Loucy (cell line): Measurements from ENCODE around the gene RCOR1.
"Not testable (repeated sequence)": the region's sequence is repeated elsewhere in the genome, so short reads cannot be mapped to it uniquely, and the experiment has no call there.

Experiments
- H2AFZ ChIP-seq: fragments of 200-600 bp; sonication (generic); 2 replicates; pipeline ENCODE4 v1.6.0; 2016; ENCODE audit warnings: antibody characterized with exemption, mild to moderate bottlenecking, low read length, moderate library complexity
- H3F3A ChIP-seq: fragments of 200-600 bp; 2 replicates; pipeline ENCODE4 v1.6.0; 2016; ENCODE audit warnings: antibody characterized with exemption, low read depth, mild to moderate bottlenecking
- H3K27me3 ChIP-seq: fragments of 200-600 bp; sonication (generic); 2 replicates; pipeline ENCODE4 v1.6.1; 2014; ENCODE audit warnings: low read length, mild to moderate bottlenecking; ENCODE audit not compliant: insufficient read depth, poor library complexity, severe bottlenecking
- H3K36me3 ChIP-seq: fragments of 200-600 bp; sonication (generic); 2 replicates; pipeline ENCODE4 v1.6.1; 2016; ENCODE audit warnings: low read length; ENCODE audit not compliant: insufficient read depth
- H3K4me1 ChIP-seq: fragments of 200-600 bp; sonication (generic); 2 replicates; pipeline ENCODE4 v1.5.1; 2014; ENCODE audit warnings: low read length, mild to moderate bottlenecking; ENCODE audit not compliant: insufficient read depth, poor library complexity, severe bottlenecking
- H3K4me2 ChIP-seq: fragments of 200-600 bp; sonication (generic); 2 replicates; pipeline ENCODE4 v1.6.0; 2014; ENCODE audit warnings: antibody characterized with exemption, low read length, low read depth, mild to moderate bottlenecking; ENCODE audit not compliant: poor library complexity, severe bottlenecking
- H3K4me3 ChIP-seq: fragments of 200-600 bp; sonication (generic); 2 replicates; pipeline ENCODE4 v1.5.1; 2014; ENCODE audit warnings: low read length, mild to moderate bottlenecking, mixed read lengths; ENCODE audit not compliant: poor library complexity, severe bottlenecking
- H3K79me2 ChIP-seq: fragments of 200-600 bp; sonication (generic); 2 replicates; pipeline ENCODE4 v1.6.1; 2014; ENCODE audit warnings: low read length; ENCODE audit not compliant: insufficient read depth
- H3K9ac ChIP-seq: fragments of 200-600 bp; sonication (generic); 2 replicates; pipeline ENCODE4 v1.6.0; 2014; ENCODE audit warnings: mild to moderate bottlenecking, low read depth, low read length, moderate library complexity; ENCODE audit not compliant: poor library complexity, severe bottlenecking
- H3K9me2 ChIP-seq: fragments of 200-600 bp; sonication (generic); replicated peaks from 2 replicates; pipeline ENCODE4 v1.6.1; 2016; ENCODE audit warnings: low read depth, low read length, mixed read lengths
- H3K9me3 ChIP-seq: fragments of 200-600 bp; sonication (generic); 2 replicates; pipeline ENCODE4 v1.6.1; 2014; ENCODE audit warnings: mild to moderate bottlenecking, antibody characterized with exemption, low read length, low read depth; ENCODE audit not compliant: insufficient read depth
- H4K20me1 ChIP-seq: fragments of 200-600 bp; sonication (generic); 2 replicates; pipeline ENCODE4 v1.6.0; 2014; ENCODE audit warnings: antibody characterized with exemption, low read length, mild to moderate bottlenecking; ENCODE audit not compliant: insufficient read depth, poor library complexity, severe bottlenecking
- EZH2phosphoT487 ChIP-seq: fragments of 200-600 bp; IDR thresholded peaks from 2 replicates; pipeline ENCODE4 v1.6.1; 2018; ENCODE audit warnings: antibody characterized with exemption, mild to moderate bottlenecking, moderate library complexity, borderline replicate concordance
- TF ChIP-seq, protein P1 (sequence below): fragments of 200-600 bp; sonication (generic); conservative IDR thresholded peaks from 2 replicates; pipeline ENCODE4 v1.5.1; 2014; ENCODE audit warnings: mild to moderate bottlenecking, antibody characterized with exemption, low read length

Gene RCOR1

DNA sequence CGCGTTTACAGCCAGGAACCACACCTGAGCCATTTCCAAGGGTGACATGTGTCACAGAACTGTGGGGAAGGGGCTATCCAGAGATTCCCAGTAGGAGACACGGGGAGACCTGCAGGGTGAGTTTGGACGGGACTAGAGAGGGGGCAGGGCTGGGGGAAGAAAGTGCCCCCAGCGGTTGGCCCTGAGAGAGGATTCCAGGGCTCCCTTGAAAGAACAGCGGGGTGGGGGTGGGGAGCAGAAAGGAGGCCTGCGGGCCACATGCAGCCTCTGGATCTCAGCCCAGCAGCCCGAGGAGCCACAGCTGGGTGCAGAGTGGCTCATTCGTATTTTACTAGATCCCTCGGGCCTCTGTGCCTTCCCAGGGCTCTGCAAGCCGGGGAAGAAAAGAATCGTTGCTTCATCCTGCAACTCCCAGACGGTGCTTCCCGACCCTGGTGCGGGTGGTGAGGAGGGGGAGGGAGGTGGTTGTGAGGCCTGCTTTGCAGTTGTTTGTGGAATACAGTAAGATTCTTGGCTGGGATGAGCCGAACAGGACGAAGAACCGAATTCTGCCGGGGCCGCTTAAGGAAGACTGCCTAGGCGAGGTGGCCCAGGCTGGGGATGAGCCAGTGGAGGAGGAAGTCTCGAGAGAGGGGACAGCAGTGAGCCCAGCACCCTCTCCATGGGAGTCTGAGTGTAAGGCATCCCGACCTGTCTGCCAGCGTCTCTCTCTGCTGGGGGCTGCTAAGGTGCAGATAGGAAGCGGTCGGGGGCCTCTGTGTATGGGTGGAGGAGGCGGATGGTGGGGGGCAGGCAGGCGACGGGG is 46.8 kb upstream of the RCOR1 start:
- Histone ChIP-seq H3K4me3 (no peak overlapping the region), H3K4me1 (no peaks in the 10 kb centered on the region), H3K36me3 (no peaks in the 10 kb centered on the region), H3K9me3 (no peaks in the 10 kb centered on the region), H3K9ac (no peak overlapping the region), H3F3A (no peaks in the 10 kb centered on the region; the same call in 1 of the 2 replicates), H3K9me2 (no peaks in the 10 kb centered on the region), H3K79me2 (no peaks in the 10 kb centered on the region), H3K27me3 (no peaks in the 10 kb centered on the region), H3K4me2 (no peak overlapping the region), H4K20me1 (no peaks in the 10 kb centered on the region), H2AFZ (no peak overlapping the region)
- TF ChIP-seq, protein P1, sequence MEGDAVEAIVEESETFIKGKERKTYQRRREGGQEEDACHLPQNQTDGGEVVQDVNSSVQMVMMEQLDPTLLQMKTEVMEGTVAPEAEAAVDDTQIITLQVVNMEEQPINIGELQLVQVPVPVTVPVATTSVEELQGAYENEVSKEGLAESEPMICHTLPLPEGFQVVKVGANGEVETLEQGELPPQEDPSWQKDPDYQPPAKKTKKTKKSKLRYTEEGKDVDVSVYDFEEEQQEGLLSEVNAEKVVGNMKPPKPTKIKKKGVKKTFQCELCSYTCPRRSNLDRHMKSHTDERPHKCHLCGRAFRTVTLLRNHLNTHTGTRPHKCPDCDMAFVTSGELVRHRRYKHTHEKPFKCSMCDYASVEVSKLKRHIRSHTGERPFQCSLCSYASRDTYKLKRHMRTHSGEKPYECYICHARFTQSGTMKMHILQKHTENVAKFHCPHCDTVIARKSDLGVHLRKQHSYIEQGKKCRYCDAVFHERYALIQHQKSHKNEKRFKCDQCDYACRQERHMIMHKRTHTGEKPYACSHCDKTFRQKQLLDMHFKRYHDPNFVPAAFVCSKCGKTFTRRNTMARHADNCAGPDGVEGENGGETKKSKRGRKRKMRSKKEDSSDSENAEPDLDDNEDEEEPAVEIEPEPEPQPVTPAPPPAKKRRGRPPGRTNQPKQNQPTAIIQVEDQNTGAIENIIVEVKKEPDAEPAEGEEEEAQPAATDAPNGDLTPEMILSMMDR: no peak
- TF ChIP-seq EZH2phosphoT487: no peak

DNA sequence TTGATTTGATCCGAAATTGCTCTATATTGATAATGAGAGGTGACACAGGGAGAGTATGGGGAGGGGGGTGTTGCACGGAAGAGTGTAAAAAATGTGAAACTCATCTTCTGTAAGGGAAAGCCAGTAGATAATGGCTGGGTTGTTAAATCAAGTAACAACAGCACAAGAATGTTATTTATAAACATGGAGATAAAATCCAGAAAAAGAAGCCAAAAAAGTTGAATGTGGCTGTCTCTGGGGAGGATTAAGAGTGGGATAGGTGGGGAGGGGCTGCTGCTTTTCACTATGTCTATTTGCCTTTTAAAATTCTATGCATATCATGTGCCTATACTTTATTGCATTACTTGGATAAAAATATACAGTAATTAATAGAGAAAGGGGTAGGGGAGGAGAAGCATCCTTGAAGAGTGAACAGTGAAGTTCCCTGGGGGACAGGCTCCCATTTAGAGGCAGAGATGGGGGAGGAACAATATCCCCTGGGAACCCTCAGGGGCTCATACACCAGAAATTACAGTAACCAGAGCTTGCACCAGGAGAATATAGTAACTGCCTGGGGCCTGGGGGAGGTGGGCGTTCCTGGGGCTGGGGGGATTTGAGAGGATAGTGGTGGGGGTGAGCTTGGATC is 43.7 kb upstream of the RCOR1 start:
- TF ChIP-seq, protein P1: no peak
- no peak for TF ChIP-seq EZH2phosphoT487
- Histone ChIP-seq H3K36me3 (no peaks in the 10 kb centered on the region), H2AFZ (no peak overlapping the region), H3K4me2 (no peak overlapping the region), H3K9me2 (no peaks in the 10 kb centered on the region), H3K79me2 (no peaks in the 10 kb centered on the region), H4K20me1 (no peaks in the 10 kb centered on the region), H3K27me3 (no peaks in the 10 kb centered on the region), H3K4me1 (no peaks in the 10 kb centered on the region), H3K9me3 (no peaks in the 10 kb centered on the region), H3F3A (no peaks in the 10 kb centered on the region; the same call in 1 of the 2 replicates), H3K4me3 (no peak overlapping the region), H3K9ac (no peak overlapping the region)

DNA sequence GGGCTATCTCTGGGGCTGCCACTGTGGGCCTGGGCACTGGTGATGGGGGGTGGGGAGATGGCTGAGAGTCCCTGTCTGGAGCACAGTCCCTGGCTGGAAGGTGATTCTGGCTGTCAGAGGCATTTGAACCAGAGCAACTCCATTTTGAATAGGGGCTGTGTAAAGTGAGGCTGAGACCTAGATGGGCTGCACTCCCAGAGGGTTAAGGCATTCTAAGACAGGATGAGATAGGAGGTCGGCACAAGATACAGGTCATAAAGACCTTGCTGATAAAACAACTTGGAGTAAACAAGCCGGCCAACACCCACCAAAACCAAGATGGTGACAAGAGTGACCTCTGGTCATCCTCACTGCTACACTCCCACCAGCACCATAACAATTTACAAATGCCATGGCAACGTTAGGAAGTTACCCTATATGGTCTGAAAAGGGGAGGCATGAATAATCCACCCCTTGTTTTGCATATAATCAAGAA is 41.5 kb upstream of the RCOR1 start:
- H3K27me3 ChIP-seq, H3K36me3 ChIP-seq, H3K9me3 ChIP-seq, H3F3A ChIP-seq, H3K9me2 ChIP-seq, H3K9ac ChIP-seq, H3K4me2 ChIP-seq, H2AFZ ChIP-seq, H4K20me1 ChIP-seq, H3K79me2 ChIP-seq, H3K4me3 ChIP-seq, H3K4me1 ChIP-seq: not testable (repeated sequence)
